Hepatocyte (in vitro differentiated cells): ENCODE data around the gene MYO1E.

ENCODE experiments used
- CTCF ChIP-seq: fragments of 200-600 bp; sonication (generic); IDR thresholded peaks from 2 replicates; pipeline ENCODE4 v1.5.1; 2016; ENCODE audit warnings: antibody characterized with exemption, mild to moderate bottlenecking; ENCODE audit not compliant: poor library complexity
- EZH2 ChIP-seq: fragments of 200-600 bp; sonication (generic); IDR thresholded peaks from 2 replicates; pipeline ENCODE4 v1.6.1; 2016; ENCODE audit warnings: antibody characterized with exemption, mild to moderate bottlenecking, borderline replicate concordance
- EZH2phosphoT487 ChIP-seq: fragments of 200-600 bp; sonication (generic); IDR thresholded peaks from one replicate; pipeline ENCODE4 v1.6.1; 2018; ENCODE audit warnings: antibody characterized with exemption, mild to moderate bottlenecking, low read depth, moderate library complexity; ENCODE audit not compliant: unreplicated experiment, severe bottlenecking

GRCh38 chr15:59340325-59340724 lies 32.3 kb downstream of the MYO1E start:
- TF ChIP-seq CTCF (no peak), EZH2phosphoT487 (no peak), EZH2 (no peak)
